H1 (cell line): ENCODE data around the gene CDT1. TPM values are rescaled to one million over a fixed set of nuclear protein-coding genes. Genes with fewer than 3 reads are reported as not detected.

Experiments used
- ATF3 ChIP-seq: IDR thresholded peaks from 2 replicates; pipeline ENCODE4 v1.6.1; 2011; ENCODE audit warnings: low read depth, mild to moderate bottlenecking, low read length; ENCODE audit not compliant: insufficient read depth
- BCL11A ChIP-seq, 2 experiments: IDR thresholded peaks; one replicate each; pipeline ENCODE4 v1.6.1; 2011; ENCODE audit warnings: low read depth in 2 of 2, low read length in 2 of 2, mild to moderate bottlenecking in 2 of 2
- CTCF ChIP-seq, 3 experiments: IDR thresholded peaks; 1 replicate in 2 of 3; 2 replicates in 1 of 3; pipeline versions ENCODE4 v1.5.1 to v1.6.1; 2011; ENCODE audit warnings: low read length in 3 of 3, mild to moderate bottlenecking in 3 of 3, inconsistent platforms in 2 of 3, low read depth in 1 of 3, moderate library complexity in 1 of 3; ENCODE audit not compliant: insufficient read depth in 1 of 3; ENCODE audit errors: control extremely low read depth in 1 of 3
- EGR1 ChIP-seq: IDR thresholded peaks from 2 replicates; pipeline ENCODE4 v1.6.1; 2011; ENCODE audit warnings: low read depth, low read length, borderline replicate concordance
- EZH2 ChIP-seq: fragments of 200-600 bp; sonication (generic); IDR thresholded peaks from 2 replicates; pipeline ENCODE4 v1.7.1; 2012; ENCODE audit warnings: low read depth, mild to moderate bottlenecking, moderate library complexity, low read length, inconsistent platforms; ENCODE audit not compliant: severe bottlenecking
- FOSL1 ChIP-seq: IDR thresholded peaks from 2 replicates; pipeline ENCODE4 v1.6.1; 2011; ENCODE audit warnings: mild to moderate bottlenecking, low read depth, low read length, moderate library complexity; ENCODE audit not compliant: insufficient read depth
- HDAC2 ChIP-seq, 2 experiments: fragments of 300-600 bp in 1 of 2; sonication (generic) in 1 of 2; IDR thresholded peaks; 2 replicates each; pipeline ENCODE4 v1.6.1; 2011 to 2012; ENCODE audit warnings: low read depth in 2 of 2, low read length in 2 of 2, mild to moderate bottlenecking in 2 of 2, moderate library complexity in 2 of 2, borderline replicate concordance in 1 of 2, inconsistent platforms in 1 of 2
- JUND ChIP-seq: IDR thresholded peaks from 2 replicates; pipeline ENCODE4 v1.6.1; 2011; ENCODE audit warnings: mild to moderate bottlenecking, improper control_type of control experiment, low read length
- NRF1 ChIP-seq: IDR thresholded peaks from 2 replicates; pipeline ENCODE4 v1.6.1; 2011; ENCODE audit warnings: mild to moderate bottlenecking, low read depth, low read length, improper control_type of control experiment
- POLR2A ChIP-seq, 2 experiments: IDR thresholded peaks; 1 replicate in 1 of 2; 2 replicates in 1 of 2; pipeline ENCODE4 v1.6.1; 2011; ENCODE audit warnings: low read depth in 2 of 2, low read length in 2 of 2, mild to moderate bottlenecking in 2 of 2; ENCODE audit errors: control extremely low read depth in 1 of 2
- POU5F1 ChIP-seq: IDR thresholded peaks from 2 replicates; pipeline ENCODE4 v1.6.1; 2011; ENCODE audit warnings: low read depth, mild to moderate bottlenecking, low read length, moderate library complexity
- SAP30 ChIP-seq: fragments of 300-600 bp; sonication (generic); IDR thresholded peaks from 2 replicates; pipeline ENCODE4 v1.7.1; 2012; ENCODE audit warnings: low read length, moderate library complexity, mild to moderate bottlenecking, inconsistent platforms; ENCODE audit not compliant: insufficient read depth, insufficient replicate concordance
- SIN3A ChIP-seq, 2 experiments: IDR thresholded peaks in 1 of 2; conservative IDR thresholded peaks in 1 of 2; 2 replicates each; pipeline ENCODE4 v1.6.1; 2011 to 2012; ENCODE audit warnings: low read length in 2 of 2, improper control_type of control experiment in 1 of 2, low read depth in 1 of 2, mild to moderate bottlenecking in 1 of 2
- SP1 ChIP-seq: IDR thresholded peaks from 2 replicates; pipeline ENCODE4 v1.6.1; 2011; ENCODE audit warnings: low read depth, low read length
- SP4 ChIP-seq: IDR thresholded peaks from 2 replicates; pipeline ENCODE4 v1.6.1; 2012; ENCODE audit warnings: low read length, inconsistent platforms
- TAF1 ChIP-seq: IDR thresholded peaks from 2 replicates; pipeline ENCODE4 v1.6.1; 2011; ENCODE audit warnings: mild to moderate bottlenecking, low read depth, low read length
- TEAD4 ChIP-seq: IDR thresholded peaks from 2 replicates; pipeline ENCODE4 v1.6.1; 2012; ENCODE audit warnings: low read depth, low read length, inconsistent platforms, mixed read lengths
- polyA plus RNA-seq, 7 experiments: library from polyadenylated mRNA; depleted of rRNA in 3 of 7; stranded (reverse) in 5 of 7; unstranded in 2 of 7; fragments of >200 nt in 5 of 7; fragments of 200-250 nt in 2 of 7; gene quantifications; 1 replicate in 5 of 7; 2 replicates in 1 of 7; 4 replicates in 1 of 7; pipeline versions ENCODE4 v1.2.1 to v1.2.3, GENCODE V29; 2011 to 2013; ENCODE audit warnings: missing spikeins in 2 of 7, mixed read lengths in 2 of 7
- total RNA-seq: library from RNA; stranded (reverse); fragmentation: NEBNext Ultra II Directional; extraction: Animal tissue kit (Norgen Biotek cat#: 25700); gene quantifications from 2 replicates; pipeline ENCODE4 v1.2.1, GENCODE V29; 2021

The CDT1 gene
- total and polyA plus RNA-seq, 2 of the 8 experiments (the other 6 are each of a cell fraction or from before 2014, with no cell fraction given), result 76.7 to 95.4 TPM

- TF ChIP-seq CTCF (IDR thresholded peaks at IDR 0.05; ENCODE audit: control extremely low read depth in 1 of 3, insufficient read depth in 1 of 3, low read depth in 1 of 3, low read length in 3 of 3), result peak in 1 of 3 experiments; percentile 40; a peak in 1 of 4 replicates
- peak in 1 of 2 experiments; percentile 6 for TF ChIP-seq BCL11A (IDR thresholded peaks at IDR 0.05; ENCODE audit: low read depth in 2 of 2, low read length in 2 of 2)
- no peak for TF ChIP-seq HDAC2 (IDR thresholded peaks at IDR 0.05; ENCODE audit: borderline replicate concordance in 1 of 2, low read depth in 2 of 2, low read length in 2 of 2)
- TF ChIP-seq EGR1, result 0 out of 2 replicates have a peak, but pooled peaks have one; percentile 6
- peak; percentile 93 for TF ChIP-seq TEAD4
- TF ChIP-seq SAP30, result peak; percentile 32
- no peak for TF ChIP-seq POLR2A (IDR thresholded peaks at IDR 0.05; ENCODE audit: control extremely low read depth in 1 of 2, low read depth in 2 of 2, low read length in 2 of 2)
- peak; percentile 68 for TF ChIP-seq SP1
- TF ChIP-seq TAF1, result peak; percentile 47; the same call in 1 of the 2 replicates
- no peak for TF ChIP-seq POU5F1
- TF ChIP-seq SIN3A (conservative IDR thresholded peaks at IDR 0.05 in 1 of 2, IDR thresholded peaks at IDR 0.05 in 1 of 2; ENCODE audit: low read depth in 1 of 2, low read length in 2 of 2), result peak; percentile 35 to 82; a peak in 2 of 4 replicates
- TF ChIP-seq SP4, result no peak
- TF ChIP-seq FOSL1, result no peak
- TF ChIP-seq JUND, result peak; percentile 33; the same call in 1 of the 2 replicates
- TF ChIP-seq EZH2, result no peak
- TF ChIP-seq ATF3, result no peak
- TF ChIP-seq NRF1, result no peak
- TF ChIP-seq, all 59 proteins: peak for 14
Measured at GRCh38 chr16:88763502-88764053, 40.0 kb upstream of the CDT1 start (continued).
